Measurements from ENCODE around the gene SDR39U1. TPM values are rescaled to one million over a fixed set of nuclear protein-coding genes. Genes with fewer than 3 reads are reported as not detected.

Gene SDR39U1
- total RNA-seq, 1 donor: 39.6 TPM

DNA sequence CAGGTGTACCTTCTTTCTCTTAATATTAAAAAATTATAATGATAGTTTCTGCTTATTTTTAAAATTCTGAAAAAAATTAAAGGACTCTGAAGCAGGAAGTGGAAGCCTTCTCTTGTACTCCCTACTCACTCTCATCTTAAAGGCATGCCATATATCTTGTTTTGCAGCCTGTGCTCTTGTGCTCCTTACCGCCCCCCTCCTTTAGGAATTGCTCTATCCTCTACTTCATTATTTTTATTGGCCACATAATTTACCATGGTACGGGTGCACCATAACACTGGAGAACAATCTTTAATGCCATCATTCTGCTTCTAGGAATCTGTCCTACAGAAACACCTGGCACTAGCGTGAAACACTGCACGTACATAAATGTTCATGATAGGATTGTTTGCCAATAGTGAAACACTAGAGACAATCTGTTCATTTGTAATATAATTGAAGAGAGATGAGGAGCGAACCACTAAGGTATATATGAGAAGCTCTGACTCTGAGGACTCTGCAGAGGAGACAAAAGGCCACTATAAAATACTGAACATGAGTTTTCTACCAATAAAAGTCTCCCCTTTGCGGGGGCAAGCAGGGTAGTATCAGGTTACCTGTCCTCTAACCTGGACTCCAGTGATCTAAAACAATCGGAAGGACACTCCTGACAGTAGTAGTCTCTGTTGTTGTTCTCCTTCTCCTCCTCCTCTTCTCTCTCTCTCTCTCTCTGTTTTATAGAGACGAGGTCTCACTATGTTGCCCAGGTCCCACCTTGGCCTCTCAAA is 50.1 kb downstream of the SDR39U1 start:
- no peak for DNase-seq (ENCODE audit: low read depth in 2 of 3, low spot score in 2 of 3)

DNA sequence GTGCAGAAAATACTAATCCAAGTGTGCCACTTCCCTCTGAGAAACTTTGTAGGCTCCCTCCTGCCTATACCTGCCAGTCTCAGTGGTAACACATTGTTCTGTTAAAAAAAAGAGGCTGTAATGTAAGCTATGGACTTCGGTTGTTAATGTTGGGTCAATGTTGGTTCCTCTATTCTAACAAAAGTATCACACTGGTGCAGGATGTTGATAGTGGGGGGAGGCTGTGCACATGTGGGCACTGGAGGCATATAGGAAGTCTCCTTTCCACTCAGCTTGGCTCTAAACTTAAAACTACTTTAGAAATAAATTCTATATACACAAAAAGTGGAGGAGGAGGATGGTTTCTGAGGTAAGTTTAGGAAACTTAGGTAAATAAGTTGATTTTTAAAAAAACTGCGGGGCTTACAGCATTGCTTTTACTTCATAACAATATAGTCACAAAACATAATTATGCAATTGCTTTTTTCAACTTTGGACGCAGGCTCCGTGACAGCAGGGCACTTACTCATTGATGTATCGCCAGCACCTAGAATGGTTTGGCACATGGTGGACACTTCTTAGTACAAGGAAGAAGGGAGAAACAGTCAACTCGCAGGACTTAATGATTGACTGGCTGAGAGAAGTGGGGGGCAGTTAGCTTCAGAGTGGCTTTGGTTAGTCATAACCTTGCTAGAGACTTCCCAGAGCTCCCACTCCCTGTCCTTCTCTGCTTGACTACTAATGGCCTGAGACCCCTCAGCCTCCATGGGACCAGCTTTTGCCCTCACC is 51.7 kb downstream of the SDR39U1 start:
- peak in 1 of 3 donors; percentile 89 for DNase-seq (ENCODE audit: low read depth in 2 of 3, low spot score in 2 of 3)

Other genes starting within 250 kb of the SDR39U1 start
- gene TM9SF1, start 247.3 kb downstream of the SDR39U1 start, total RNA-seq: 64.9 TPM
- gene TSSK4, start 237.1 kb downstream of the SDR39U1 start, total RNA-seq: under 0.01 TPM
- 13.7 TPM for gene CHMP4A, start 229.3 kb downstream of the SDR39U1 start, total RNA-seq
- 21.5 TPM for gene MDP1, start 226.7 kb downstream of the SDR39U1 start, total RNA-seq
- gene NEDD8, start 210.4 kb downstream of the SDR39U1 start, total RNA-seq: 55.2 TPM
- 78.9 TPM for gene GMPR2, start 209.8 kb downstream of the SDR39U1 start, total RNA-seq
- 65.4 TPM for gene TINF2, start 200.2 kb downstream of the SDR39U1 start, total RNA-seq
- gene TGM1, start 179.6 kb downstream of the SDR39U1 start, total RNA-seq: 1.1 TPM
- gene RABGGTA, start 171.2 kb downstream of the SDR39U1 start, total RNA-seq: 36.9 TPM
- 31.0 TPM for gene DHRS1, start 143.0 kb downstream of the SDR39U1 start, total RNA-seq
- gene NOP9, start 142.9 kb downstream of the SDR39U1 start, total RNA-seq: 28.8 TPM
- gene CIDEB, start 134.8 kb downstream of the SDR39U1 start, total RNA-seq: 20.2 TPM
- gene LTB4R2, start 132.6 kb downstream of the SDR39U1 start, total RNA-seq: 15.1 TPM
- gene LTB4R, start 131.3 kb downstream of the SDR39U1 start, total RNA-seq: 13.5 TPM
- gene ADCY4, start 107.7 kb downstream of the SDR39U1 start, total RNA-seq: 3.8 TPM
- 20.2 TPM for gene RIPK3, start 102.8 kb downstream of the SDR39U1 start, total RNA-seq
- gene NFATC4, start 74.6 kb downstream of the SDR39U1 start, total RNA-seq: 0.54 TPM
- gene NYNRIN, start 43.8 kb downstream of the SDR39U1 start, total RNA-seq: 20.2 TPM
- 0.54 TPM for gene CBLN3, start 13.1 kb downstream of the SDR39U1 start, total RNA-seq
- 74.9 TPM for gene KHNYN, start 12.8 kb downstream of the SDR39U1 start, total RNA-seq
- gene CMA1, start 65.5 kb upstream of the SDR39U1 start, total RNA-seq: not detected
- 7.5 TPM for gene CTSG, start 133.5 kb upstream of the SDR39U1 start, total RNA-seq
- gene GZMH, start 166.9 kb upstream of the SDR39U1 start, total RNA-seq: 0.27 TPM
- gene GZMB, start 191.4 kb upstream of the SDR39U1 start, total RNA-seq: under 0.01 TPM

Data from hematopoietic multipotent progenitor cell (in vitro differentiated cells).